Small intestine (tissue), 7 donors: ENCODE data around the gene CRKL. TPM values are rescaled to one million over a fixed set of nuclear protein-coding genes. Genes with fewer than 3 reads are reported as not detected.

ENCODE experiments used
- DNase-seq, 2 donors: peaks; one replicate each; pipeline versions ENCODE4 v3.0.0 to v3.0.0-alpha.2; 2013
- FAIRE-seq: peaks from 2 replicates; lab custom pipeline; 2012; peaks lifted over from hg19 to GRCh38; lab: Jason Lieb, UNC
- H3K27ac ChIP-seq, 3 donors: one replicate each; pipeline ENCODE4 v1.5.1; 2013; ENCODE audit warnings: low read length in 2 of 3, mild to moderate bottlenecking in 2 of 3, control low read depth in 1 of 3, inconsistent platforms in 1 of 3, low read depth in 1 of 3, moderate library complexity in 1 of 3
- H3K27me3 ChIP-seq, 3 donors: one replicate each; pipeline ENCODE4 v1.6.1; 2013; ENCODE audit warnings: low read length in 3 of 3, inconsistent platforms in 1 of 3; ENCODE audit not compliant: control insufficient read depth in 3 of 3, insufficient read depth in 3 of 3
- H3K36me3 ChIP-seq, 3 donors: one replicate each; pipeline ENCODE4 v1.6.1; 2013; ENCODE audit warnings: low read length in 3 of 3, inconsistent platforms in 1 of 3, low read depth in 1 of 3, mild to moderate bottlenecking in 1 of 3, moderate library complexity in 1 of 3; ENCODE audit not compliant: control insufficient read depth in 3 of 3, insufficient read depth in 2 of 3
- H3K4me1 ChIP-seq, 3 donors: one replicate each; pipeline ENCODE4 v1.6.1; 2013; ENCODE audit warnings: low read length in 2 of 3, inconsistent platforms in 1 of 3, low read depth in 1 of 3, mild to moderate bottlenecking in 1 of 3, moderate library complexity in 1 of 3; ENCODE audit not compliant: control insufficient read depth in 3 of 3, insufficient read depth in 2 of 3
- H3K4me3 ChIP-seq, 3 donors: one replicate each; pipeline ENCODE4 v1.5.1; 2013; ENCODE audit warnings: low read length in 3 of 3, control low read depth in 1 of 3, inconsistent platforms in 1 of 3, low read depth in 1 of 3, mild to moderate bottlenecking in 1 of 3, moderate library complexity in 1 of 3
- H3K9me3 ChIP-seq, 2 donors: one replicate each; pipeline ENCODE4 v1.6.1; 2013; ENCODE audit warnings: low read depth in 1 of 2, low read length in 1 of 2; ENCODE audit not compliant: control insufficient read depth in 2 of 2, insufficient read depth in 1 of 2
- WGBS, 3 donors: extraction: QIAGEN DNeasy Blood & Tissue Kit; methylation state at CpG; one replicate each; pipeline ENCODE4 v1.1.7; 2013; 5-methylcytosine and 5-hydroxymethylcytosine counted together
- polyA plus RNA-seq, 4 donors: library from polyadenylated mRNA; stranded (reverse) in 3 of 4; unstranded in 1 of 4; fragments of 200-250 nt in 3 of 4; fragments of 120-200 nt in 1 of 4; gene quantifications; one replicate each; pipeline versions ENCODE4 v1.2.1 to v1.2.3, GENCODE V29; 2013
- donor health status: healthy with polysubstance abuse.
- donor health status: control.
- donor health status: control.
- donor health status: Bipolar disorder and iron deficiency.
- donor health status: healthy.

Gene CRKL
- polyA plus RNA-seq, 4 donors, result 18.6 to 57.8 (median 22.0) TPM

GRCh38 chr22:20959578-20960461 lies 42.6 kb downstream of the CRKL start:
- H3K4me3 ChIP-seq, result no peak overlapping the region
- FAIRE-seq (no peak), DNase-seq (no peak)
- H3K36me3 ChIP-seq, result peaks cover 0 to 14% (median 0%) of the 10 kb centered on the region in 3 donors
- peaks cover 0 to 41% (median 5%) of the 10 kb centered on the region in 3 donors for H3K4me1 ChIP-seq
- 90 to 98% (median 95%) methylated on average over 20 of the region's 20 CpGs for WGBS, 3 donors
- no peaks in the 10 kb centered on the region for H3K9me3 ChIP-seq
- H3K27me3 ChIP-seq, result peaks cover 0 to 8% (median 3%) of the 10 kb centered on the region in 3 donors
- H3K27ac ChIP-seq, result no peak overlapping the region

GRCh38 chr22:20960609-20961008 lies 43.4 kb downstream of the CRKL start:
- H3K36me3 ChIP-seq, result peaks cover 0 to 7% (median 0%) of the 10 kb centered on the region in 3 donors
- peaks cover 0 to 38% (median 4%) of the 10 kb centered on the region in 3 donors for H3K4me1 ChIP-seq
- DNase-seq (no peak), FAIRE-seq (no peak)
- H3K9me3 ChIP-seq, result no peaks in the 10 kb centered on the region
- no peak overlapping the region for H3K4me3 ChIP-seq
- 89 to 92% (median 91%) methylated on average over 4 of the region's 4 CpGs for WGBS, 3 donors
- no peak overlapping the region for H3K27ac ChIP-seq
- peaks cover 0 to 12% (median 3%) of the 10 kb centered on the region in 3 donors for H3K27me3 ChIP-seq

- DNase-seq (no peak), FAIRE-seq (no peak)
- H3K4me1 ChIP-seq, result peaks cover 0 to 26% (median 4%) of the 10 kb centered on the region in 3 donors
These were observed 45.3 kb downstream of the CRKL start for GRCh38 chr22:20962491-20962945.

GRCh38 chr22:20963201-20964052 lies 46.2 kb downstream of the CRKL start:
- Histone ChIP-seq H3K4me3 (no peak overlapping the region), H3K36me3 (peaks cover 0 to 2% (median 0%) of the 10 kb centered on the region in 3 donors), H3K27ac (no peak overlapping the region), H3K9me3 (no peaks in the 10 kb centered on the region), H3K27me3 (peaks cover 0 to 13% (median 3%) of the 10 kb centered on the region in 3 donors), H3K4me1 (peaks cover 0 to 22% (median 0%) of the 10 kb centered on the region in 3 donors)
- 69 to 80% (median 72%) methylated on average over 7 of the region's 7 CpGs for WGBS, 3 donors
- DNase-seq (no peak), FAIRE-seq (no peak)

More at GRCh38 chr22:20962491-20962945, 45.3 kb downstream of the CRKL start:
- Histone ChIP-seq H3K27me3 (peaks cover 0 to 13% (median 3%) of the 10 kb centered on the region in 3 donors), H3K36me3 (peaks cover 0 to 2% (median 0%) of the 10 kb centered on the region in 3 donors), H3K27ac (no peak overlapping the region), H3K9me3 (no peaks in the 10 kb centered on the region), H3K4me3 (no peak overlapping the region)
- 91 to 93% (median 92%) methylated on average over 6 of the region's 6 CpGs for WGBS, 3 donors

GRCh38 chr22:20964090-20964798 lies 47.0 kb downstream of the CRKL start:
- 38 to 59% (median 53%) methylated on average over 6 of the region's 6 CpGs for WGBS, 3 donors
- H3K27me3 ChIP-seq, result peaks cover 0 to 13% (median 3%) of the 10 kb centered on the region in 3 donors
- DNase-seq, result no peak
- FAIRE-seq, result no peak
- H3K4me3 ChIP-seq, result peak overlapping the region in 2 of 3 donors; percentile 39 to 55
- H3K27ac ChIP-seq, result no peak overlapping the region
- no peaks in the 10 kb centered on the region for H3K9me3 ChIP-seq
- H3K36me3 ChIP-seq, result peaks cover 0 to 2% (median 0%) of the 10 kb centered on the region in 3 donors
- peaks cover 0 to 22% (median 0%) of the 10 kb centered on the region in 3 donors for H3K4me1 ChIP-seq

GRCh38 chr22:20964799-20965103 lies 47.5 kb downstream of the CRKL start:
- FAIRE-seq, result no peak
- H3K4me3 ChIP-seq, result peak overlapping the region in 2 of 3 donors; percentile 39 to 55

GRCh38 chr22:20965104-20965887 lies 48.1 kb downstream of the CRKL start:
- no peaks in the 10 kb centered on the region for H3K36me3 ChIP-seq
- WGBS, 3 donors, result 9 to 12% (median 9%) methylated on average over 43 to 65 of the region's 65 CpGs
- DNase-seq, result peak in 1 of 2 donors; percentile 50
- no peak for FAIRE-seq
- H3K27ac ChIP-seq, result no peak overlapping the region
- H3K9me3 ChIP-seq, result no peaks in the 10 kb centered on the region
- peak overlapping the region in 2 of 3 donors; percentile 31 to 55 for H3K4me3 ChIP-seq
- H3K27me3 ChIP-seq, result peaks cover 0 to 13% (median 3%) of the 10 kb centered on the region in 3 donors
- H3K4me1 ChIP-seq, result peaks cover 0 to 22% (median 0%) of the 10 kb centered on the region in 3 donors

More at GRCh38 chr22:20964799-20965103, 47.5 kb downstream of the CRKL start:
- DNase-seq, result no peak
- 0 to 10% (median 4%) methylated on average over 1 to 28 of the region's 28 CpGs for WGBS, 3 donors
- Histone ChIP-seq H3K27me3 (peaks cover 0 to 13% (median 3%) of the 10 kb centered on the region in 3 donors), H3K9me3 (no peaks in the 10 kb centered on the region), H3K36me3 (peaks cover 0 to 2% (median 0%) of the 10 kb centered on the region in 3 donors), H3K27ac (no peak overlapping the region), H3K4me1 (peaks cover 0 to 22% (median 0%) of the 10 kb centered on the region in 3 donors)
